Fibroblast of pulmonary artery (primary cell): ENCODE measurements around the gene SLC39A2.
A peak's percentile ranks its signal among the peaks of the same experiment; 100 is the strongest.

Experiments used
- DNase-seq: peaks from one replicate; pipeline ENCODE4 v3.0.0-alpha.2; 2010; ENCODE audit warnings: low read depth
- H3K4me3 ChIP-seq: replicated peaks from 2 replicates; pipeline ENCODE4 v1.5.1; 2011; ENCODE audit warnings: low read depth, mild to moderate bottlenecking, control low read depth, low read length, moderate library complexity
- TF ChIP-seq, protein P1 (sequence below): IDR thresholded peaks from 2 replicates; pipeline ENCODE4 v1.5.1; 2011; ENCODE audit warnings: mild to moderate bottlenecking, control low read depth, low read length, inconsistent platforms; ENCODE audit errors: missing control alignments

SLC39A2 gene

DNA sequence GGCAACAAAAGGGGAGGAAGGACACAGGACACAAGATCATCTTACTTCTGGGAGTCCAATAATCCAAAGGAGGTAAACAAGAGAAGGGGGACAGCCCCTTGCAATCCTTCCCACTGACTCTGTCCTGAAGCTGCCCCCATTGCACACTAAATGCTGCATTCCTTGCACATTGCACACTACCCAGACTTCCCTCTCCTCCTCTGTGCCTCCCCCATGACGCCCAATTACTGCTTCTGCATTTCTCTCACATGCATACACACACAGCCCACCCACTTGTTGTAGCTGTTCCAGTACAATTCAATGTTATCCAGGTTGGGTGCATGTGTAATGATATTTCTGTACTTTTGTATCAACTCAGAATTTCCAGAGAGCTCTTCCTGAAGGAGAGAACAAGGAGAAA, 20.3 kb downstream of the SLC39A2 start:
- no peak for DNase-seq
- TF ChIP-seq, protein P1, sequence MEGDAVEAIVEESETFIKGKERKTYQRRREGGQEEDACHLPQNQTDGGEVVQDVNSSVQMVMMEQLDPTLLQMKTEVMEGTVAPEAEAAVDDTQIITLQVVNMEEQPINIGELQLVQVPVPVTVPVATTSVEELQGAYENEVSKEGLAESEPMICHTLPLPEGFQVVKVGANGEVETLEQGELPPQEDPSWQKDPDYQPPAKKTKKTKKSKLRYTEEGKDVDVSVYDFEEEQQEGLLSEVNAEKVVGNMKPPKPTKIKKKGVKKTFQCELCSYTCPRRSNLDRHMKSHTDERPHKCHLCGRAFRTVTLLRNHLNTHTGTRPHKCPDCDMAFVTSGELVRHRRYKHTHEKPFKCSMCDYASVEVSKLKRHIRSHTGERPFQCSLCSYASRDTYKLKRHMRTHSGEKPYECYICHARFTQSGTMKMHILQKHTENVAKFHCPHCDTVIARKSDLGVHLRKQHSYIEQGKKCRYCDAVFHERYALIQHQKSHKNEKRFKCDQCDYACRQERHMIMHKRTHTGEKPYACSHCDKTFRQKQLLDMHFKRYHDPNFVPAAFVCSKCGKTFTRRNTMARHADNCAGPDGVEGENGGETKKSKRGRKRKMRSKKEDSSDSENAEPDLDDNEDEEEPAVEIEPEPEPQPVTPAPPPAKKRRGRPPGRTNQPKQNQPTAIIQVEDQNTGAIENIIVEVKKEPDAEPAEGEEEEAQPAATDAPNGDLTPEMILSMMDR, result no peak
- H3K4me3 ChIP-seq, result no peak overlapping the region

DNA sequence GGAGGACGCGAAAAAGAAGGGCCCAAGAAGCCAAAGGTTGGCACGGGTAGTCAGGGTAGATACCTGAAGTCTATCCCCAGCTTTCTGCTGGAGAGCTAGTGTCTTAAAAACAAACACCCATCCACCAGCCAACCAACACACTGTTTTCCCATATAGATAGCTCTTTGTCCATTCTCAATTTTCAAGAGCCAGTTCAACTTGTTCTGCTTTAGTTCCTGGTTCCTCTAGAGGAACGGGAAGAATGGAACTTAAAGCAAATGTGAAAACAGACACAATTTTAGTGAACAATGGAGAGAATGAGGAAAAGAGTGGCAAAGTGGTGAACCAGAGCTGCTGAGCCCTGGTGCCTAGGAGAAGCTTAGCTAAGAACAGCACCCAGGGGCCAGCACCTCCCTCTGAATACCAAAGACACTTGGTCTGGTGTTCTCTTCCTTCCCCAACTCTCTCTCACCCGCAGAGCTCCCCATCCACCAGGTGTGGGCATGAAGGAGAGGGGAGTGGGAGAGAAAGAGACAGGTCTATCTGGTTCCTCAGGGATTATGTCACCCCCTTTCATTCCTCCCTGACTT, 22.0 kb downstream of the SLC39A2 start:
- no peak for DNase-seq
- TF ChIP-seq, protein P1, result no peak

DNA sequence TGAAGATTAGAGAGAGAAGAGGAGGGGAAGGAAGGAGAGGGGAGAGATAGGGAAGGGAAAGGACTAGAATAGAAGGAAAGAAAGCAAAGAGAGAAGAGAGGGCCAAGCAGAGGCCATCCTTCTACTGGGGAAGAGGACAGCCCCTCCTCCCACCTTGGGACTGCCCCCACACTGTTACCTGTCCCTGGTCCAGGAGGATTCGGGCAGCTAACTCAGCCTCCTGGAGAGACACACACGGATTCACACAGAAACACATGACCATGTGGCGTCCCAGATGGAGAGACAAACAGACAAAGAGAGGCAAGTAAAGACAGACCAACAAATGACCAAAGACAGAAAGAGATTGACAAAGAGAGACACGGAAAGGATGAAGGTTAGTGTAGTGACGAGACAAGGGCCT, 23.6 kb downstream of the SLC39A2 start:
- DNase-seq, result no peak
- TF ChIP-seq, protein P1, result no peak
- no peak overlapping the region for H3K4me3 ChIP-seq

More for the DNA sequence above, 22.0 kb downstream of the SLC39A2 start:
- H3K4me3 ChIP-seq, result no peak overlapping the region

DNA sequence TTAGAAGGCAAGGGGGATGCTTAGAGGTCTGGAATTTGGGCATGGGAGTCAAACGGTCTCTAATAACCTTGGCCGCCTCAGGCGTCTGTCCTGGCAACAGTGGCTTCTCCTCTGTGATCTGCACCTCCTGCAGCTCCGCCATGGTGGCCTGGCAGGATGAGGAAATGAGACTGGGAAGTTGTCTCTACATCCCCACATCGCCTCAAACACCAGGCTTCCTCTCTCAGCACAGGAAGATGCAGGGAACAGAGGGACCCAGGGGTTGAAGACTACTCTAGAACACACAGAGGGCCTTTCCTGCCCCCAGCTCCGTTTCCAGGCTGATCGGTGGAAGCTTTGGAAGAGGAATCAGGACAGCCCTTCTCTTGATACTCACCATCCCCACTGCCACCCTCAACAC, 24.1 kb downstream of the SLC39A2 start:
- no peak for DNase-seq
- no peak overlapping the region for H3K4me3 ChIP-seq
- TF ChIP-seq, protein P1, result no peak

DNA sequence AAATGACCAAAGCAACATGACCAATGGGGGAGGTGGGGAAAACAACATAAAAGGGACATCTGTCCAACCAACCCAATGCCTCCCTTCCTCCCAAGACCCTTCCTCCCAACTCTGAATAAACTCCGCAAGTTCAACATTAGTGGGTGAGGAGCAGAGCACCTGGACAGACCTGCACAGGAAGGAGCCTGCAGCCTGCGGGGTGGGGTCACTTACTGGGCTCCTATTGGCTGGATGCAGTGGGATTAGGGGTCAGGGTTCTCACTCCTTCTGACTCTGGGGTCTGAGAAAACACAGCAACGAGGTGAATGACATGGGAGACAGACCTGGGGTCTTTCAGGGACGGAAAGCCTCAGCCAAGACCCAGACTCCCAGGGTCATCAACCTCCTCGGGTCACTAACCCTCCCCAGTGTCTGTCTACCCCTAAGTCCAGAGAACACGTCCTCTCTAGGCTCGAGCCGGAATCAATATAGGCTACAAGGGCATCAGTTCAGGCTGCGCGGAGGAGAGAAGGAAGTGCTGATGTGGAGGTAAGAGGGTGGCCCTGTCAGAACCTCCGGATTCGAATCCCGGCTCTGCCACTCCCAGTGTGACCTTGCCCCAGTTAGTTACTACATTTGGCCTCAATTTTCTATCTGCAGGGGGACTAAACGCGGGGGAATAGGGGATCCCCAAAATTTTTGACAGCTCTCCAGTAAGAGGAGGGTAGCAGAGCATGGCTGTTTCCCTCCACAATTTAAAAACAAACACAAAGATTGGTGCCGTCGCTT, 24.9 kb downstream of the SLC39A2 start:
- TF ChIP-seq, protein P1, result no peak
- DNase-seq, result no peak
- H3K4me3 ChIP-seq, result peak overlapping the region; percentile 62

DNA sequence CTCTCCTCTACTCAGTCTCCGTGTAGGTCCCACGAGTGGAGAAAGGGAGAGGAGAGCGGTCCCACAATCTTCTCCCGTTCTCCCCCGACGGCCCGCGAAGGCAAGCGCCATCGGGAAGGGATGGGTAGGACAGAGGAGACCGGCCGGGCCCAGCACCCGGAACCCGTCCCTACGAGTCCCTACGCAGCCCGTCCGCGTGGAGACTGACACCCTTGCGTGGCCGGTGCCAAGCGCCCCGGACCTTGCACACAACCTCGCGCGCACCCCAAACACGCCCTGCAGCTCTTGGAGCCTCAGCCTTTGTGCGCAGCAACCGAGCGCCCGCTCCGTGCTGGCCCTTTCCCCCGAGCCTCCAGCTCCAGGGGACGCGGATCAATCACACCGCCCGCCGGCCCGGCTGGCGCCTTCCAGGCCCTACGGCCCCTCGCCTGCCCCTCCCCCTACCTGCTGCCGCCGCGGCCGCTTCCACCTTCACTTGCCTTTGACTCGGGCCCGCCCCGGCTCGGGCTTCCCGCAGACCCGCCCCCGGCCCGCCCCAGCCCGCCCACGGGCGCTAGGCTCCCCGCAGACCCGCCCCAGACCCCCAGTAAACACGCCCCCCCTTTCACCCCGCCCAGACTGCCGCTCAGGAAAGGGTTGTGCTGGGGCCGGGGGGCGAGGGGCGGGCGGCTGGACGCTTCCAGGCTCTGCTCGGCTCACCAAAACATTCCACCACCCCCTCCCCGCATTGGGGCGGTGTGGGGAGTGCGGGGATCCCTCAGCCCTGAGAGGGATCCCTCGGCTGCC, 25.7 kb downstream of the SLC39A2 start, which contains the start of gene NDRG2:
NDRG2 (minus strand) TSS at position 477 of the 786 bp plus-strand sequence. CDS start 1,746 bp downstream, outside the sequence.
- DNase-seq, result peak; percentile 40
- TF ChIP-seq, protein P1, result no peak
- H3K4me3 ChIP-seq, result peak within 1 kb of the TSS; percentile 62
